ENCODE measurements around the gene UGT2A3.

Gene UGT2A3

GRCh38 chr4:68909385-68909784 lies 42.2 kb downstream of the UGT2A3 start:
- DNase-seq = no peak

- DNase-seq = no peak
Observed at GRCh38 chr4:68907788-68908700, 43.6 kb downstream of the UGT2A3 start.

- no peak for DNase-seq
Observed at GRCh38 chr4:68907245-68907644, 44.4 kb downstream of the UGT2A3 start.

DNA sequence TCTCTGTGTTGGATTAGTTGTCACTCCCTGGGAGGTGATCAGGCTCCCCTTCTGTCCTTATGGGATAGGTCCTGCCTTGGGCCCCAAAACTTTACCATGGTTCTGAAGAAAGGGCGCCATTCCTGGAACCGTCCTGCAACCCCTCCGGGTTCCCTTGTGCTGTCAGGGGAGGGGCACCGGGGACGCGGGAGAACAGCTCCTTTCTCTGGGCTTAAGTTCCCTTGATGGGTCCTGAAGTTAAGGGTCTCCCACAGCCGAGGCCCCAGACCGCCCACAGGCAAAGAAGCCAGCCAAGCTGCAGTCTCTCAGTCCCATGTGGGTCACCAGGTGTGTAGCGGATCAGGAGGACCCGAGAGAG lies 44.8 kb downstream of the UGT2A3 start:
- DNase-seq = no peak

- DNase-seq = no peak
Observed at GRCh38 chr4:68905939-68906779, 45.4 kb downstream of the UGT2A3 start.

- DNase-seq = no peak
Observed at GRCh38 chr4:68905598-68905938, 46.0 kb downstream of the UGT2A3 start.

DNA sequence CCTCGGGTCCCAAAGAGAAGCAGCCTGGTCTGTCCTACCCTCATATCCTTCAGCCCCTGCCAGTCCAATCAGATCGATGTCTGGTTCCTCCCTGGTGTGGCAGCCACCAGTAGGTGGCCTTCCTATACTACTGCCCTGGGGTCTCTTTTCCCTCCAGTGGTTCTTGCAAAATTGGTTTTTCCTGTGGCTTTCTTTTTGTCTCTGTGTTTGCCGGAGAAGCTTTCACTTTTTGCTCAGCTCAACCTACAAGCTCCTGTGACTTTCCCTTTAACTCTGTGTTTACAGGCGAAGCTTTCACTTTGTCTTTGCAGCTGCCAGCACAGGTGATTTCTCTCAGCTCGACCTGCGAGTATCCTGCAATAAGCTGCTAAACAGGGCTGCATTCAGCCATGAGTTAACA lies 46.8 kb downstream of the UGT2A3 start:
- no peak for DNase-seq

DNA sequence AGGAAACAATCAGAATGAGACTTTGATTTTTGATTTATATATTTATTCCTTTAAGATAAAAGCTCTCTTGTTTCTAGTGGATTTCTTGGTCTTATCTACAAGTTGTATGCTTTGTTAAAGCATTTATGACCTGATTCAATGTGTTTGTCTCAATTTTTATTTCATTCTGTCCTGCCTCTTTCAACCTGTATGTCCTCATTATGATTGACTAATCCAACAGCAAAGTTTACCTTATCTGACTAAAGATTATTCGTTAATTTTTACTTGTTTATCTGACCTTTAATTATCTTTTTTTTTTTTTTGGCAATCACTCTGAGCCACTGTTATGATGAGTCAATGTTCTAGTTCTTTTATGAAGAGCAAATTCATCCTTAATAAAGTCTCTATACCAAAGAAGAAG lies 54.9 kb downstream of the UGT2A3 start:
- no peak for DNase-seq

DNA sequence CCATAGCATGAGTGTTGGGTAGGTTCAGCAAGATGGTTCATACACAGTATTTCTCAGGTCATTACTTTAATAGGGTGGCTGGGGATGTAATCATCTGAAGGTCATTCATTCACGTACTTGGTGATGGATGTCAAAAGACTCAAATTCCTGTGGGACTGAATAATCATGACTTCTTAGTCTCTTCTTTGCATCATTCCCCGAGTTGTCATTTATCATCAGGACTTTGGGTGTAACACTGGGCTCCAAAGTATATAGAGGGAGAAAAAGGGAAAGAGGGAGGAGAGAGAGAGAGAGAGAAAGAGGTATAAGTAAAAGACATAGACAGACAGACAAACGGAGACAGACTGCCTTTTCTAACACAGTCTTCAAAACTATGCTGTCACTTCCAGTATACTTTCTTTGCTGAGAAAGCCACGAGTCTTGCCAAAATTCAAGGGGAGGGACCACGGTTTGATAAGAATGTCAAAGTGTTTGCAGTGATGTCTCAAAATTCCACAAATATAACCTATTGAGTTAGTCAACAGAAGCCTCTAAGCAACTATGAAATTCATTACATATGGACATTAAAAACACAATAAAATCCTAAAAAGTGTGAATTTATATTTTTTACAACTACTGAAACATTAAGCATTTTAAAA lies 55.9 kb downstream of the UGT2A3 start:
- DNase-seq = no peak

- no peak for DNase-seq
Observed at GRCh38 chr4:68892861-68893260, 58.7 kb downstream of the UGT2A3 start.

DNA sequence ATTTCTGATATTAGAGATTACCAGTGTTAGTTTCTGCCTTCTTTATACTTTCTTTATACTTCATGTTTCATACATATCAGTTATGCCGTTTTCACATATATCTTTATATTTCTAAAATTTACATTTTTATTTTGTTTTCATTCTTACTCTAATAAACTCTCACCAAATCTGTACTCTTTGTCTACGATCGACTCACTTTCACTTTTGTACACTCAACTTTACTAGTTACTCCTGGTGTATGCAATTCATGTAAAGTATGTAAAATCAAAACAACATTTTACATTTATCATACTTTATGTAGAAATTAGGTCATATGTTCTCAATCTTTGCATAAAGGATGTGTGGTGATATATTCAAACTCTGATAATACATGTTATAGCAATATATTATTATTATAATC lies 59.9 kb downstream of the UGT2A3 start:
- no peak for DNase-seq

DNA sequence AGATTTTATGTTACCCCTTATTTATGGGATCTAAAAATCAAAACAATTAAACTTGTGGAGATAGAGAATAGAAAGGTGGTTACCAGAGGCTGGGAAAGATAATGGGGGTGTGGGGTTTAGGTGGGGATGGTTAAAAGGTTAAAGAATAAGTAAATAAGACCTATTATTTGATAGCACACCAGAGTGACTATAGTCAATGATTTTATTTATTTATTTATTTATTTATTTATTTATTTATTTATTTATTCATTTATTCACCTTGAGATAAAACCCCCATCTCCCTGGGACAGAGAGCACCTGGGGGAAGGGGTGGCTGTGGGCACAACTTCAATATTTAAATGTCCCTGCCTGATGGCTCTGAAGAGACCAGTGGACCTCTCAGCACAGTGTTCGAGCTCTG lies 66.1 kb downstream of the UGT2A3 start:
- DNase-seq = no peak

DNA sequence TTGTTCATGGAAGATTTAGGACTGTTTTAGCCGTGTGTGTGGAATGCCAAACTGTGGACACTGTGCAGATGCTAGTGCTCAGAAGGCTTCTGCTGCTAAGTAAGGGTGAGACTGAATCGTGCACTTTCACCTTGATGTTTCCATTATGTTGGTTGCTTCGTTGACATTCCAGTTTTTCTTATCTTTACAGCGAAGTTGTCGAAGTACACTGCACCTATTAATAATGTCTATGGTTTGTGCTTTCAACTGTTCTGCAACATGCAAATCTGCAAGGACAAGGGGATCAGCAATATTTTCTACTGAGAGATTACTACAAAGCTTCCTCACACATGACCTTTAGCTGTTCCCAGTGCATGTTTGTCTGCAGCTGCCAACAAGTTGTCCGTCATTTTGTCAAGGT lies 67.7 kb downstream of the UGT2A3 start:
- DNase-seq = no peak

All from T1000 (cell line).